Right forelimb (tissue), 1 donor: ENCODE measurements around the gene IQCE.

Source experiments
- DNase-seq: peaks from one replicate; pipeline ENCODE4 v3.0.0-alpha.2; 2018

The IQCE gene

GRCh38 chr7:2651336-2651735, 92.6 kb downstream of the IQCE start:
- DNase-seq: no peak

- DNase-seq: no peak
Measured at GRCh38 chr7:2651847-2652735, 93.3 kb downstream of the IQCE start.

DNA sequence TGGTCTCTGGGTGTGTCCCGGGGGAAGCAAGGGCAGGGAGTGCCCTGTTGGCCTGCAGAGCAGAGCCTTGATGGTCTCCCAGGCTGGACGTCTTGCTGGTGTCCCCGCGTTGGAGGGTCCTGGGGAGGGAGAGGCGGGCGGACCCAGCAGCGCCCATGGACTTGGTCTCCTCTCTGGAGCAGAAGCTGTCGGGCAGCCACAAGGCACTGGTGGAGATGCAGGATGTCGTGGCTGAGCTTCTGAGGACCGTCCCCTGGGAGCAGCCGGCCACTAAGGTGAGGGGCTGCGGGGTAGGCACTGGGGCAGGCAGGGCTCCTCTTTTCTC, 93.9 kb downstream of the IQCE start:
- DNase-seq: no peak

GRCh38 chr7:2654059-2654458, 95.3 kb downstream of the IQCE start:
- DNase-seq: no peak

- DNase-seq: no peak
Measured at GRCh38 chr7:2655870-2656614, 97.3 kb downstream of the IQCE start.

- no peak for DNase-seq
Measured at GRCh38 chr7:2657208-2657607, 98.4 kb downstream of the IQCE start.

- no peak for DNase-seq
Measured at GRCh38 chr7:2657920-2658671, 99.3 kb downstream of the IQCE start.

- DNase-seq: no peak
Measured at GRCh38 chr7:2658941-2659340, 100.2 kb downstream of the IQCE start.

- DNase-seq: no peak
Measured at GRCh38 chr7:2659556-2660358, 101.0 kb downstream of the IQCE start.

DNA sequence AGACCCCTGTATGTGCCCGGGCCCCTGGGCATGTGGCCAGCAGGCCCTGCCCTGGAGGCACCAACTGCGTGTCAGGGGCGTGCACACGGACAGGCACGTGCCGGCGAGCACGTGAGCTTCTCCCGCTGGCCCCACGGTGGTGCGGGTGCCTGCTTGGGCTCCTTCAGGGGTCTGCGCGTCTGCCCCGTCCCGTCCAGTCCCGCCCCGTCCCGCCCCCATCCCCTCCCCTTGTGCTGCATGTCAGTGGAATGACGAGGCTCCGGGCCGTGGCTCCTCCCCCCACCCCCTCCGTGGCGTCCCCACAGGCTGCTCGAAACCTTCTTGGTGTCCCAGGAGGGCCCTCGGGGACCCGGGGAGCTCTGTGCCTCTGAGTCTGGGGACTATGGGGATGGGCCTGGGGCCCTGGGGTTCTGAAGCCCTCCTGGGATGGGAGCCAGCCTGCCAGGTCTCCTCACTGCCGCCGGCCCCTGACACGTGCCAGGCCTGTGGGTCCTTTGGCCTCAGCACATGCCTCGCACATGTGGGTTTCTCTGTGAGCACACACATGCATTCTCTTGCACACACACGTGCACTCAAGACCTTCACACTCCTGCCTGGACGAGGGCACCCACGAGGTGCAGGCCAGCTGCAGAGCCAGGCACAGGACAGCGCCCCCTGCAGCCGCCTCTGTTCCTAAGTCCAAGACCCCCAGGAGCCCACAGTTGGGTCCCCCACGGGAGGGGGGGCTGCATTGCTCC, 101.7 kb downstream of the IQCE start:
- no peak for DNase-seq

DNA sequence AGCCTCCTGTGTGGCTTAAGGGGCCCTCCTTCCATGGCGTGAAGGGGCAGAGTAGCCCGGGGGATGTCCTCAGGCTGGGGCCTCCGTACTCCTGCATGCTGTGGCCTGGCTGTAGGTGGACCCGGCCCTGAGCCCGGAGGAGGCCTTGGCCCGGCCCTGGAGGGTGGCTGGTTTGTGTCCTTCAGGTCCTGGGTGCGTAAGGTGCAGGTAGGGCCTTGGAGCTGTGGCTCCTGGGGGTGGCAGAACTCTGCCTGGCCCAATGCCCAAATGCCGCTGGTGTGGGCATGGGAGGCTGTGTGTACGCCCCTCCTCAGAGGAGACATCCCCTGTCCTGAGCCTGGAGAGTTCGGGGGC, 102.3 kb downstream of the IQCE start:
- DNase-seq: no peak

DNA sequence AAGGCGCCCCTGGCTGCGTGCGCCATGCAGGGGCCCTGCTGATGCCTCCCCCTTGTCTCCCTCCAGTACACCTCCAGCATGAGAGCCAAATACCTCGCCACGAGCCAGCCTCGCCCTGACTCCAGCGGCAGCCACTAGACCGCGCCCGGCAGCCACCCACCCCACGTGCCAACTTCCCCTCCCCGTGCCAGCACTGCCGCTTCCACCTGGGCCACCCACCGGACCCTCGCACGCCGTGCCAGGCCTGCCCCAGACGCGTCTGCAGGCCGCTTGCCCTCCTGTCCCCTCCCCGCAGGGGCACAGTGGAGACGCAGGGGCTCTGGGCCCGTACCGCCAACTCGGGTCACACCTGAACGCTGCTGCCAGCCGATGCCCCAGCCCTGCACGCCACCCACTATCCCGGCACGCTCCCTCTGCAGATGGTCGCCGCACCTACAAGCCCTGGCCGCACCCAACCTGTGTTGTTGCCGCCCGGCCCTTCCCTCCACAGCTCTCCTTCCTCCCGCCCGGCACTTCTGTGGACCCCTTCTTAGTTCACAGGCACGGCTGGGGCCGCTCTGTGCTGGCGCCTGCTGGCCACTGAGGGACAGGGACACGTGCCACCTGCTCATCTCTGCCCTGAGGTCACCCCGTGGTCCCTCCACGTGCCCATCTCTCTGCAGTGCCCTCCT, 103.0 kb downstream of the IQCE start:
- DNase-seq: no peak

DNA sequence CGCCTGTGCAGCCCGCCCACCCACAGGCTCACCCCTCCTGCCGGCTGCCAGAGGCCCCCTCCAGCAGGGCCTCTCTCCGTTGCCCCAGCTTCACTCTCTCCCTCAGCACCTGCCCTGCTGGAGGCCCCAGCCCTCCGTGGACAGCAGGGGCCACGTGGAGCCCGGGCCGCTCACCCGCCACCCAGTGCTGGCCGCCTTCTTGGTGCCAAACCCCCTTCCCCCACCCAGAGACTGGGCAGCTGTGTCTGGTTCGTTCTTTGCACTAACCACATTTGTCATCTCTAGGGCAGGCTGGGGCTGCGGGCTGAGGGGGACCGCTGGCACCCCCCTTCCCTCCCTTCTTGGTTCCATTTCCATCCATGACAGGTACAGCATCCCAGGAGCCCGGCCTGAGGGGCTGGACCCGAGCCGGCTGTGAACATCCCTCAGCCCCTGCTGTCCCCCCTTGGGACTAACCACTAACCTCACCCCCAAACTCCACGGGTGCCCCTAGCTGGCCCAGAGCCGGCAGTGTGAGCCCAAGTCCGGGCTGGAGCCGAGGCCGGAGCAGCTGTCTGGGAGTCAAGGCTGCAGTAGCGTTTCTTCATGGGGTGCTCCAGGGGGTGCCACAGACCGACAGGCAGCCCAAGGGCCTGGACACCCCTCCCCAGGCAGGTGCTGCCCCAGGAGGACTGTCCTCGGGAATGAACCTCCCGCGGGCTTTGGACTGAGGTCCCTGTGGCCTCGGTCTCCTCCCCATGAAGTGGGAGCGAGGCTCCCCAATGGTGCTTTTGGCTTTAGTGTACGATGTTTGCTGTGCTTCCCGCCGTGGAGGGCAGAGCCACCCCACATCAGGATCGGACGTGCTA, 103.7 kb downstream of the IQCE start:
- DNase-seq: no peak

DNA sequence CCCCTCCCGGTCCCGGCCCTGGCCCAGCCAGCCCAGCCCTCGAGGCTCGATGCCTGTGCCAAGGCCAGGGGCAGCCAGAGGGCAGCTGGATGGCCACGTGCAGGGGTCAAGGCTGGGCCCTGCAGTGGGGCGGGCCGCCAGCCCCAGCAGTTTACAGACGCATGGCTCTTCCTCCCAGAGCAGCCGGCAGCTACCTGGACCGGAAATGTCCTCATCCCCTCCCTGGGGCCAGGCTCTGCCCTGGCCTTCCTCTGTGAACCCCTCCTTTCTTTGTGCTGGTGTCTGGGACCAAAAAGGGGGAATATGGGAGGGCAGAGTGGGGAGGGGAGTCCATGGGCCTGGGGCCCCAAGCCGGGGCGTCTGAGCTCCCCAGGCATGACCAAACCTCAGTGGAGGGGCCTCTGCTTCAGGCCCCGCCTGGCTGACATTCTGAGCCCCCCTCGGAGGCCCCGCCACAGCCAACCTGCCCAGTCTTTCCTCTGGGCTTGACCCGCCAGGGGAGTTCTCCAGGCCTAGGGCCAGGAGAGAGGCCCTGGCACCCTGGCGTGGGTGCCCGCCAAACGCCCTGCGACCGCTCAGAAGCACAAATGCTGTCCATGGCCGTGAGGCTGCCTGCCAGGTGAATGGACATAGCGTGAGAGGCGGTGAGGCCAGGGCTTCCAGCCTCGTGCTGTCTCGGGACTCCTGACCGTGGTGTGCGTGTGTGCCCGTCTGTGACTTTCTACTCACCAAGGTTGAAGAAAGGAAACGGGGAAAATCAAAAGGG, 104.5 kb downstream of the IQCE start:
- no peak for DNase-seq

GRCh38 chr7:2663960-2664359, 105.2 kb downstream of the IQCE start:
- DNase-seq: no peak
